ENCODE results near the gene LYPLA2.
"Not testable (repeated sequence)": the region's sequence is repeated elsewhere in the genome, so short reads cannot be mapped to it uniquely, and the experiment has no call there.

Gene LYPLA2

DNA sequence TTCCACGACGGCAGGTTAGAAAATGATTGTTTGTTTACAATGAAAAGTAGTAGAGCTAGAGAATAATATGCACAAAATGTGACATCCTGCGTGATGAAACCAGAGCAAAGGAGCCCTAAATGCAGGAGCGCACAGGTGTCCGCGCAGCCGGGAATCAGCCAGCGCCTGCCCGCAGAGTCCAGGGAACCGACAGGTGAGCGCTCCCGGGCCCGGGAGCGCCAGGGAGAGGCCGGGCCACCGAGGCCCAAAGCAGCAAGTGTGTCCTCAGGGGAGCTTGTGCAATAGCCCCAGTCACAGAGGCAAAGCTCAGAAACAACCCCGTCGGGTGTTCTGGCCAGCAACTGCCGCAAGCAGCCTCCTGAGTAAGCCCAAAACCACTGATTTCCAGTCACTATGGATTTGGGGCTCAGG, 10.4 kb downstream of the LYPLA2 start:
- no peak for DNase-seq

DNA sequence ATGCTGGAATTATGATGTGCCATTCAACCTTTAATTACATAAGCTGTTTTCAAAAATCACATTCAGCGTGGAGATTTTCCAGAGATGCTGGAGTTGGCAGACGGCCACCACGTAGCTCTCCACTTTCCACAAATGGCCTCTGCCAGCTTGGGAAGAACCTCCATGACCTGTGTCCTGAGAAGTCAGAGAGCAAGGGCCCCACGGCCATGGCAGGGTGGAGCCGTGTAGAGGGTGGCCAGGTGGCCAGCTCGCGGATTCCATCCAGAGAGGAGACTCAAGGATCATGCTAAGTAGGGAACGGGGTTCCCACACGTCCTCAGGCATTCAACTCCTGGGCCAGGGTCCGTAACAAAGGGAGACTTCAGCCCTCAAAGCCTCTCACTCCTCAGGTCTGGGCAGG, 10.9 kb downstream of the LYPLA2 start:
- DNase-seq = no peak

DNA sequence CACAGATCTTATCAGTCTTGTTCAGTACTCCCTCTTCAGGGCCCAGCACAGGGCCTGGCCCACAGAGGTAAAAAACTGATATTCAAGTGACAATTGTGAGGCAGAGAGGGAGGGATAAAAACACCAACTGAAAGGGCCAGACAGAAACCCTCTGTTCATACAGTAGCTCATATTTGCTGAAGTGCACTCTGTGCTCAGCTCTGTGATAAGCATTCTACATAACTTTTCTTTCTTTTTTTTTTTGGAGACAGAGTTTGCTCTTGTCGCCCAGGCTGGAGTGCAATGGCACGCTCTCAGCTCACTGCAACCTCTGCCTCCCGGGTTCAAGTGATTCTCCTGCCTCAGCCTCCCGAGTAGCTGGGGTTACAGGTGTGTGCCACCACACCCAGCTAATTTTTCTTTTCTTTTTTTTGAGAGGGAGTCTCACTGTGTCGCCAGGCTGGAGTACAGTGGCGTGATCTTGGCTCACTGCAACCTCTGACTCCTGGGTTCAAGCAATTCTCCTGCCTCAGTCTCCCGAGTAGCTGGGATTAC, 11.9 kb downstream of the LYPLA2 start:
- DNase-seq = not testable (repeated sequence)

DNA sequence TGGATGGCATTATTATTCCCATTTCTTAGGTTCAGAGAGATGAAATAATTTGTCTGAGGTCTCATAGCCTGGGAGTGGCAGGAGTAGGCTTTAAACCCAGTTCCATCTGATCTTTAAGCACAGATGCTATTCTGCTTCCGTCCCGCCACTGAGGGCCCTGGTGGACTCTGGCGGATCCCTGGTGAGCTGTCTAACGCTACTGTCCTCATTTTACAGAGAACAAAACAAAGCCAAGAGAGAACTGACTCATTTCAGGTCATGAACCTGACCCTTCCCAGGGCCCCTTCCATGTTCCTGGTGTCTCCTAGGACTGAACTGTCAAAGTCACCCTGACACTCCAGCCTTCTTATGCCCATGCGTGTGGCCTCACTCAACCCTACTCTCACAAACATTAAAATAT, 12.7 kb downstream of the LYPLA2 start:
- no peak for DNase-seq

DNA sequence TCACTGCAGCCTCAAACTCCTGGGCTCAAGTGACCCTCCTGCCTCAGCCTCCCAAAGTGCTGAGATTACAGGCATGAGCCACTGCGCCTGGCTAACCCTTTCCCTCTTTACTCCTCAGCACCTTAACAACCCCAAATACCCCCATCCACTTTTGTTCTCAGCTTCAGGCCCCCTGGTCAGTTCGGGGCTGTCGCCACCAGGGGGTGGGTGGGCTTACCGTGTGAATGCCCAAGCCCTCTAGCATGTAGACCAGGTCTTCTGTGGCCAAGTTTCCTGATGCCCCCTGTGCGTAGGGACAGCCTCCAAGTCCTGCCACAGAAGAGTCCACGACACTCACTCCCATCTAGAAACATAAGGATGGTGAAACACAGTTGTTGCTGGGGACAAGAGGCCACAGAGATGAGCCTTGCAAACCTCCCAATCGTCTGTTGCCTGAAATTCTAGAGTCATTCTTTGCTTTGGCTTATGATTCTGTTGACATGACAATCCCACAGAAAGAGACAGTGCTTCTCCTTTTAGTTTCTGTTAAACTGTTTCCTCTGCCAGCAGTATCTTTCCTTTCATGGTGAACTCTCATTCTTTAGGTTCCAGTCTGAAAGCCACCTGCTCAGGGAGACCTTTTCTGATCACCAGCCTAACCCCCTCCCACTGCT, 13.4 kb downstream of the LYPLA2 start:
- DNase-seq = no peak

DNA sequence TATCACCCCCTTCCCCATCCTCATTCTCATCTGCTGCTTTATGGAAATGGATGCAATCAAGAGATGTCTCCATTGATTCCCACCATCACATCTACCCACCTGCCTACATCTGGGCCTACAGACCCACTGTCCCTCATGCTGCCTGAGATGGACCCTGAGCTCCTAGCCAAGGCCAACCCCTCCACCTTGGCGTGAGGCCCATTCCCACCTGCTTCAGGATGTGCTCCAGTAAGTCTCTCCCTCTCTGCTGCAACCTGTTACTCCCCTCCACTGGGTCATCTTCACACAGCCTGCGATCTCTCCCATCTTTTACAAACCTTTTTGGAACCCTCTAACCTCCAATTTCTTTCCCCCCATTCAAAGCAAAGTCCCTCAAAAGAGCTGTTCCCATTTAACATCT, 14.1 kb downstream of the LYPLA2 start:
- no peak for DNase-seq

DNA sequence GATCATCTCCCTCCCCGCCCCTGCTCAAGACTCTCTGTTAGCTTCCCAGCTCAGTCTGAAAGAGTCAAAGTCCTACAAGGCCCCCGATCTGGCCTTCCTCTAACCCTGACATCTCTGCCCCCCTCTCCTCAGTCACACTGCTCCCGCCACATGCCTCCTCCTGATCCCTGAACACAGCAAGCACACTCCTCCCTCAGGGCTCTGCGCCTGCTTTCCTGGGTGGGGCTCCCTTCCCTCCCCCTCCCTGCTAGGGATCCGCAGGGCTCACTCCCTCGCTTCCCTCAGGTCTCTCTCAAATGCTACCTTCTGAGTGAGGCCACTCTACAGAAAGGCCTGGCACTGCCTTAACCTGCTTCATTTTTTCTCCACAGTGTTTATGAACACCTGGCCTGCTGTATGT, 15.3 kb downstream of the LYPLA2 start:
- DNase-seq = no peak

DNA sequence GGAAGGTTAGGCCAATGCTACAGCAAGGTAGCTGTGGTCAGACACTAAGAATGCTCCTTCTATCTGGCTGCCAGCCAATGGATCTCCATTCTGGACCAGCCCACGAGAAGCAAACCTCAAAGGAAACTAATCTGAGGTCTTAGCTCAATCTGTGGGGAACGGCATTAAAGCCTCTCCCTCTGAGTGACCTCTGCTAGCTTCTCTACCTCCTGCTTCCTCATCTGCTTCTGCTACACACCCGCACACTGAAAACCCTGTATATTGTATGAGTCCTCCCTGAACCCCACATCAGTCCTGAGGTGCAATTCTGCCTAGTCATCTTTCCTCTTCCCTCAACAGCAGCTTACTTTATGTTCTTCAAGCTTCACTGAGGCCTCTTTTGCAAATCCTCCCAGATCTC, 16.5 kb downstream of the LYPLA2 start:
- DNase-seq = no peak

DNA sequence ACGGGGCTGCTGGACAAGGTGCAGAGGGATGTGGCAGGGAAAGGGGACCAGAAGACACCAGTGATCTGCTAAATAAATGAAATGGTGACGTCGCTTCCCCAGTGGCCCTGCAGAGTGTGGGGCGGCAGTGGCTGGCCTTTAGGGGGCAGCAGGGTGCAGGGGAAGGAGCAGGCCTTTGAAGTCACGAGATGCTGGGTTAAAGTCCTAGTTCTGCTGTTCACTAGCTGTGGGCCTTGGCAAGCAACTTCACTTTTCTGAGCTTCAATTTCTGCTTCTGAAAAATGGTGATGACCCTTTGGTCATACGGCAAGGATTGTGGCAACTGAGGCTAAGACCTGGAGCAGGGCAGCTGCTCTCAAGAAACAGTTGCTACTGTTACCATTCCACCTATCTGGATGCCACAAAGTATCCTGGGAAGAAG, 18.8 kb downstream of the LYPLA2 start:
- peak; percentile 71 for DNase-seq

DNA sequence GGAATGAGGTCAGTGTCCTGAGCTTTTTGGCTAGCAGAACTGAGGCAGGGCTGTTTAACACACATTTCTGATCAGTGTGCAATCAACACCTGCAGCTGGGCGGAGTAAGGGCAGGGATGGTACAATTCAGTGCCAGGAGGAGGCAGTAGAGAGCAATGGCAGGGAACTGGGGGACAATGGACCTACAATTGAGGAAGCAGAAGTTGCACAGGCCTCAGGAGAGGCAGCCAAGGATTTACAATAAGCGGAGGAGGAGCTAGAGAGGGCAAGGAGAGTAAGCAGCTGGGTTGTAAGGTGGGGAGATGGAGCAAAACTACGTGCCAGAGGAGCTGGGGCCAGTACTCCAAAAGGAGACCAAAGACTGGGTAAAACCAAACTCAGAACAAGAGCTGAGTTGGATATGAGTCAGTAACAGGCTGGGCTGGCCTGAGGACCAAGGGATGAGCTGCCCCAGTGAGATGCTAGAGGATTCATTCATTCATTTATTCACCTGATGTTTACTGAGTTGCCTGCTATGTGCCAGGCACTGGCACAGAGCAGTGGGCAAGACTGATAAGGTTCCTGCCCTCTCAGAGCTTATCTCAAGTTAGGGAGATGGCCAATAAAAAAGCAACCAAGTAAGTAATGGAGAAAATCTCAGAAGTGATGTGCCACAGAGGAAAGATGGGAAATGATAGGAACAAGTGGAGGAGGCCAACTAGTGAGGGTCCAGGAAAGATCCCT, 20.0 kb downstream of the LYPLA2 start:
- no peak for DNase-seq

DNA sequence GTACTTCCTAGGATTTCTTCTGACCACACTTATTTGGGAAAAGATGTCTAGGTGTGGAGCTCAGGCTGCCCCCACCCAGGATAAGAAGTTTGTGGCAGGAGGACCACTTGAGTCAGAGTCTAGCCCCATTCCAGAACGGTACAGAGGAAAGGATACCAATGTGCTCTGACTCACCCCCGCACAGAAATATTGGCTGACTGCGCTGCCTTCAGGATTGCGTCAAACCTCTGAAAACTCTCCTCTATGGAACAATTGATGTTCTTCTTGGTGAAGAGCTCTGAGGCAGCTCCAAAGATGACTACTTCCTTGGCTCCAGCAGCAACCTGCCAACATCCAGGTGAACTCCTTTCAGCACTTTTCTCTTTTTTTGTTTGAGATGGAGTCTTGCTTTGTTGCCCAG, 23.1 kb downstream of the LYPLA2 start:
- no peak for DNase-seq

DNA sequence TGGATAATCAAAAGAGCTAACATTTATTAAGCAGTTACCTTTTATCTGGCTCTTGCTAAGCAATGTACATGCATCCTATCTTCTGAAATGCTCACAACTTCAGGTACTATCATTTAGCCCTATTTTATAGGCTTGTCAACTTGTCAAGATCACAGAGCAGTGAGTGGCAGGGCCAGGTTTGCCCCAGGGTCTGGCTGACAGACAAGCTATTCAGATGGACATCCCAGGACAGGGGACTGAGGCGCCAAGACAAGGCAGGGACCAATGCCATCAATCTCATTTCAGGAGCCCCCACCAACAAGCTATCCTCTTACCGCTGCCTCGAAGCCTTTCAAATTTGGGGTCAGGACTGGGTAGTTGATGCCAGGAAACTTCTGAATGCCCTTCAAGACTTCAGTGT, 25.4 kb downstream of the LYPLA2 start:
- no peak for DNase-seq

DNA sequence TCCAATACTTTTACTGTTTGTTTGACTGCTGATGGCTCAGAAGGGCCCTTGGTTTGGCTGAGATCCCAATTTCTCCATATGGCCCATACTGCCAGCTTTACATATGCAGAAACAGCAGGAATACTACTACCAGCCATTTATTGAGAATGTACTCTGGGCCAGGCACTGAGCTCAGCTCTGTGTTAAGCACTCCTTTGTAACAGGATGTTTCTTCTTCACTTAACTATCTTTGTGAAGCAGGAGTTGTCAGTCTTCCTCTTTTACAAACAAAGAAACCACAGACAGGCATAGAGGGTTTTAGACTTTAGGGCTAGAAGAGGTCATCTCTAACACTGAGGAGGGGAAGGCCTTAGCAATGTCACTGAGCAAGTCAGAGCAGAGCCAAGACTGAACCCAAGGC, 26.0 kb downstream of the LYPLA2 start:
- no peak for DNase-seq

DNA sequence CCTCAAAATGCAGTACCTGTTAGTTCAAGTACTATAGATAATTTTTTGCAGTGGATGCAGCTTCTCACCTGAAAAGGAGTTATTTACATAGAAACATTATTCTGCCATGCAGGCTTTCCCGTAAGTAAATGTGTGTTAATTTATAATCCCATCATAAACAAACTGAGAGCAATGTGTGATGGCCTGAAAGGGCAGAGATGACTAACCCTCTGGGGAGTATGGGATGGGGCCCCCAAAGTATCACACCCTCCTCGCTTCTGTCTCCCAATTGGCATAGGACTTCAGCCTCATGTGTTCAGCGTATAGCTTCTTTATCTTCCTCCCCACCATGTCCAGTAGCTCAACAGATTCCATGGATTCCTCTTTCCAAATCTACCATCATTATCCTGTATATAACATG, 26.7 kb downstream of the LYPLA2 start:
- DNase-seq = no peak

DNA sequence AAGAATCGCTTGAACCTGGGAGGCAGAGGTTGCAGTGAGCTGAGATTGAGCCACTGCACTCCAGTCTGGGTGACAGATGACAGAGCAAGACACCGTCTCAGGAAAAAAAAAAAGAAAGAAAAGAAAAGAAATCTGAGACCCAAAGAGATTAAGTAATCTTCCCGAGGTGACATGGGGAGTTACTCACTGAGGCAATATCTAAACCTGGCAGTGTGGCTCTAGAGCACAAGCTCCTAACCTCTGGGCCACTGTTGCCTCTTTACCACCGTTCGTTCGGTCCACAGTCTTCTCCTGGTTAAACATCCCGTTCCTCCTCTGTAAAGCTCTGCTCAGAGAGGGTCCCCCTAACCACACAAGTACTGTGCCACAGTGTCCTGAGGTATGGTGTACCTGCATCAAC, 32.8 kb downstream of the LYPLA2 start:
- DNase-seq = no peak

DNA sequence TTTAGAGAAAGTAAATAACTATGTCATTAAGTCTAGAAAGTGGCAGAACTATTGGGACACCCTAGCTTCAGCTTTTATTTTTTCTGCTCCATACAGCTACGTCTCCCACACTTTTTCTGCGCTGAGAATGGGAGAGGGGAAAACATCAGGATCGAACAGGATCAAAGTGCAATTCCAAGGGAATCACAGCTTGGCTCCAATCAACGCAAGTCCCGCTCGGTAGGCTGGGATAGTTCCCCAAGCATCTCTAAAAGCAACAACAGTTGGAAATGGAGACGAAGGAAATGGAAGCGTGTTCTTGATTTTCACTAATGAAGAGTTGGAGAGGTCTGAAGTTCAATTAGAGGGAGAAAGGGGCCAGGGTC, 33.7 kb downstream of the LYPLA2 start:
- no peak for DNase-seq

DNA sequence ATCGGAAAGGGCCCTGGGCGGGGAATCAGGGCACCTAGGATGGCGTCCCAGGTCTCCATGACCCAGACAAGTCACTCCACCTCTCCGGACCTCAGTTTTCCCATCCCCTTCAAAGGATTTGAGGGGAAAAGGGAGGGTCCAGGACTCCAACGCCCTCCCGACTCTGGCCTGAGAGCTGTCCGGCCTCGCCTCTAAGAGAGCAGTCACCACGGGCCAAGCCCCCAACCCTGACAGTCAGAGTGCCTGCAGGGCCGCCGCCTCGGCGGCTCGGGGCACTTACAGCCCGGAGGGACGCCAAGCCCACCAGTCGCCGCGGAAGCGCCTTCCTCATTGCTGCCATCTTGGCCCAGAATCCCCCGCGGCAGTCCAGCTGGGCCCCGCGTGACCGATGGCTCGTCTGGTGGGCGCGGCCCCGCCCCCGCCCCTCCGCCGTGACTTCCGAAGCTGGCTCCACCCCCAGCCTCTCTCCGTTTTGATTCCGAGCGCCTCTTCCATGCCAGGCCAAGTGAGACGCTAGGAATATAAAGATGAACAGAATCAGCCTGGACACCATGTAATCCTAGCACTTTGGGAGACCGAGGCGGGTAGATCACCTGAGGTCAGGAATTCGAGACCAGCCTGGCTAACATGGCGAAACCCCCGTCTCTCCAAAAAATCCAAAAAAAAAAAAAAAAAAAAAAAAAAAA, 34.3 kb downstream of the LYPLA2 start, which contains the start of gene HMGCL:
TSS of gene HMGCL (minus strand) at position 354 of the 686 bp plus-strand sequence. CDS start at position 340, 14 bp downstream.
- DNase-seq = peak; percentile 91

DNA sequence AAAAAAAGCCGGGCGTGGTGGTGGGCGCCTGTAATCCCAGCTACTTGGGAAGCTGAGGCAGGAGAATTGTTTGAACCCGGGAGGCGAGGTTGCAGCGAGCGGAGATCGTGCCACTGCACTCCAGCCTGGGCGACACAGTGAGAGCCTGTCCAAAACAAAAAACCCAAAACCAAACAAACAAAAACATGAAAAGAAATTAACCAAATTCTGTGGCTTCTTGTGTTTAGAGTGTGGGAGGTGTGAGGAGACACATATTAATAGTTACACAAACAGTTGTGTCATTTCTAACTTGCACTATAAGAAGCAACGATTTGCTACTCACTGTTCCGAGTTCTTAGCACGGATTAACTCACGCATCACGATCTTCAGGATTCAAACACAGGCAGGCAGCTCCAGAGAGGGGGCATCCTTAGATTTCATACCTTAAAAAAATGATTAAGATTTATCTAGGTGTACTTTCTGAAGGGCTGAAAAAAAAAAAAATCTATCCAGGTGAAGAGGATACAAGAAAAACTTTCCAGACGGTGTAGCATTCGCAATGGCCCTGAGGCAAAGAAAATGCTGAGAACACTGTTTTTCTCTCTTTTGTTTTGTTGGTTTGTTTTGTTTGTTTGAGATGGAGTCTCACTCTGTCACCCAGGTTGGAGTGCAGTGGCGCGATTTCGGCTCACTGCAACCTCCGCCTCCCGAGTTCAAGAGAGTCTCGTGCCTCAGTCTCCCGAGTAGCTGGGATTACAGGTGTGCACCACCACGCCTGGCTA, 35.0 kb downstream of the LYPLA2 start:
- no peak for DNase-seq

DNA sequence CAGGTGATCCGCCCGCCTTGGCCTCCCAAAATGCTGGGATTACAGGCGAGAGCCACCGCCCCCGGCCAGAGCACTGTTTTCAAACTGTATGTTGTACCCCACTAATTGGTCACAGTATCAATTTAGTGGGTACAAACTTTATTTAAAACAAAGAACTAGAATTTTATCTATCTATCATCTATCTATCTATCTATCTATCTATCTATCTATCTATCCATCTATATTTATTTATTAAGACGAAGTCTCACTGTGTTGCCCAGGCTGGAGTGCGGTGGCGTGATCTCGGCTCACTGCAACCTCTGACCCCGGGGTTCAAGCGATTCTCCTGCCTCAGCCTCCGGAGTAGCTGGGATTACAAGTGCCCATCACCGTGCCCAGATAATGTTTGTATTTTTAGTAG, 35.6 kb downstream of the LYPLA2 start:
- not testable (repeated sequence) for DNase-seq

DNA sequence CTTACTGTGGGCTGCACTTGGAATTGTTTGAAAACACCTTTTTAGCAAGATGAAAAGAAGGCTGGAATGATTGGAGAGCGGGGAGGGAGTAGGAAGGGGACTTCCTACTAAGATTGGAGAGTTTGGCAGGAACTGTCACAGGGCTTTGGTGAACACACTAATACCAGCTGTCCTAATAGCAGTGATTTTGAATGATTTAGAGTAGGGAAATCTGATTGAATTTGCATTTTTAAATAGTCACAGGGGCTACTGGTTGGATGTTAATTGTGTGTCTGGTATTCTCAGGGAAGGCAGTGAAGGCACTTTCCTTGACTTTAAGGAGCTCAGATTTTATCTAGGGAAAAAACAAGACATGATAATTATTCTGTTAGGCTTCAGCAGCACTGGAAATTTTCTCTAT, 36.8 kb downstream of the LYPLA2 start:
- DNase-seq = no peak

DNA sequence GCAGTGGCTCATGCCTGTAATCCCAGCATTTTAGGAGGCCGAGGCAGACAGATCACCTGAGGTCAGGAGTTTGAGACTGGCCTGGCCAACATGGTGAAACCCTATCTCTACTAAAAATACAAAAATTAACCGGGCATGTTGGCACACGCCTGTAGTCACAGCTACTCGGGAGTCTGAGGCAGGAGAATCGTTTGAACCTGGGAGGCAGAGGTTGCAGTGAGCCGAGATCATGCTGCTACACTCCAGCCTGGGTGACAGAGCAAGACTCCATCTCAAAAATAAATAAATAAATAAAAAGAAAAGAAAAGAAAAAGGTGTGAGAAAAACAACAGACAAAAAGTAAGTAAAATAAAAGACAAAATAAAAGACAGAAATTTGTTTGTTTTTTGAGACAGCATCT, 43.2 kb downstream of the LYPLA2 start:
- not testable (repeated sequence) for DNase-seq

DNA sequence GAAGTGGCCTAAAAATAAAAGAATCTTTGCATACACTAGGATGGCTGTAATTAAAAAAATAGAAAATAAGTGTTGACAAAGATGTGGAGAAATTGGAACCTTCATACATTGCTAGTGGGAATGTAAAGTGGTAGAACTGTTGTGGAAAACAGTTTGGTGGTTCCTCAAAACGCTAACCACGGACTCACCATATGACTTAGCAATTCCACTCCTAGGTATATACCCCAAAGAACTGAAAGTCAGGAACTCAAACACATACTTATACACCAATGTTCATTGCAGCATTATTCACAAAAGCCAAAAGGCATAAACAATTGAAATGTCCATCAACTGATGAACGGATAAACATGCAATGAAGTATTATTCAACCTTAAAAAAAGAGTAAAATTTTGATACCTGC, 45.1 kb downstream of the LYPLA2 start:
- no peak for DNase-seq

DNA sequence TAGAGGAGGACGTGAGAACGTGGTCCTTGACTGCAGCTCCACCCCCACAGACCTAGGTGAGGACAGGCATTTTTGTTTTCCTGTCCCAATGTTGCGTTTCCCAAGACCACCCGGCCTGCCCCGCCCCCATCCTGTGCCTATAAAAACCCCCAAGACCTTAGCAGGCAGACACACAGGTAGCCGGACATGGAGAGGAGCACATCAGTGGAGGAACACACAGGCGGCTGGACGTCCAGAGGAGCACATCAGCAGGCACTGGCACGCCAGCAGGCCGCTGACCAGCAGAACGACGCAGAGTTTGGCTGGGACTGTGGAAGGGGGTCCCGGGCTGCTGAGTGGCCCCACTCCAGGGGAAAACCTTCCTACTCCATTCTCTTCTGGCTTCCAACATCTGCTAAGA, 47.0 kb downstream of the LYPLA2 start:
- no peak for DNase-seq
